Measurements from ENCODE around the gene CPED1. TPM values are rescaled to one million over a fixed set of nuclear protein-coding genes. Genes with fewer than 3 reads are reported as not detected.
"Not testable (repeated sequence)": the region's sequence is repeated elsewhere in the genome, so short reads cannot be mapped to it uniquely, and the experiment has no call there.

Gene CPED1
- total and polyA plus RNA-seq, 5 donors: 3.9 to 31.1 (median 28.0) TPM

DNA sequence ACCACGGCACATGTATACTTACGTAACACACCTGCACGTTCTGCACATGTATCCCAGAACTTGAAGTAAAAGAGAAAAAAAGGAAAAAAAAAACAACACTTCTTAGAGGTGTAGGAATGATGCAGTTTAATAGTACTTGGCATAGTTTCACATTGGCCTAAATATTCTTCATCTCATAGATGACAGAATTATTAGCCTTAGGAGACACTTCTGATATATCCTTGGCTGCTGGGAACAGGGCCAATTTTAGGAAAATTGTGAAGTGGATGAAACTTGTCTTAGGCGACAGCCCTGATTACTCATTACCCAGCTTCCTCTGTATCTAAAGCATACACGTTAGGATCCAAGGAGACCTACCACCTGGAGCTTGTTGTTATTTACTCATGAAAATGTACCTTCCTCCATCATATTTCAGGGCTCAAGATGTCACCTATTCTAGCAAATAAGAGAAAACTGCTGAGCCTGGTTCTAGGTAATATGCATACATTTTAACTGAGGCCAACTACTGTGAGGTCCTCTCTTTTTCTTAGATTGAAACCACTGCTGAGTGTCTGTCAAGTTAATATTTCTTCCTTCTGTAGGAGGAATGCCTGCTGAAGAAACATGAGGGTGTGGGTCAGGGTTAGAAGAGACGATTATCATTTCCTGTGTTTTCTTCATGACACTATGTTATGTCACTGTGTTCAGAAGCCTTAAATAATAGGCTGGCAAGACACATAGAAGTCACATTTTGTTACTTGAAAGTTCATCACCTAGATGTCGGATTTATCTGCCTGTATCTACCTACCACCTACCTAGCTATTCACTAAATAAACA lies 44.3 kb downstream of the CPED1 start:
- Histone ChIP-seq H3K27me3 (ENCODE audit: control insufficient read depth, insufficient read depth) (no peaks in the 10 kb centered on the region), H3K9me3 (ENCODE audit: control insufficient read depth, low read length) (no peaks in the 10 kb centered on the region), H3K4me1 (ENCODE audit: control insufficient read depth, insufficient read depth, low read length) (peaks cover 5% of the 10 kb centered on the region), H3K4me3 (ENCODE audit: low read length) (no peak overlapping the region), H3K27ac (ENCODE audit: low read length) (no peak overlapping the region)
- DNase-seq (no peak), ATAC-seq (no peak)
- intact Hi-C loops (cut with DNase I): no loop called here
- WGBS: 57% methylated on average over 7 of the region's 7 CpGs

DNA sequence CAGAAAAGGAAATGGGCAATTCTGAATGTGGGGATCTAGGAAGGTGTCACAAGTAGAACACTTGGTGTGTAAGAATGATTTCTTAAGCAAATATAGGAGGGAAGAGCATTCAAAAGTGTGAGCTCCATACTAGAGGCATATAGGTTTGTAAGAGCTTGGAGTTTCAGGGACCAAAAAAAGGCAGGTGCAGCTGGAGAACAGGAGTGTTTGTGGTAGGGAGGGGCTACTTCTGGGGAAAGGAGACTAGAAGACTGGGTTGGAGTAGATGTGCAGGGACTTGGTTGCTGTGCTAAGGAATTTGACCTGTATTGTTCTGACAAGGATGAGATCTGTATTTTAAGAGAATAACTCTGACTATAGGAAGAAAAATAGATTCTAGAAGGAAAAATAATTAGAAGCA lies 46.4 kb downstream of the CPED1 start:
- no peak for DNase-seq
- peaks cover 4% of the 10 kb centered on the region for H3K4me1 ChIP-seq (ENCODE audit: control insufficient read depth, insufficient read depth, low read length)
- intact Hi-C loops (cut with DNase I): no loop called here
- H3K27ac ChIP-seq (ENCODE audit: low read length): no peak overlapping the region
- no peaks in the 10 kb centered on the region for H3K27me3 ChIP-seq (ENCODE audit: control insufficient read depth, insufficient read depth)
- no peaks in the 10 kb centered on the region for H3K9me3 ChIP-seq (ENCODE audit: control insufficient read depth, low read length)
- ATAC-seq: no peak
- no peak overlapping the region for H3K4me3 ChIP-seq (ENCODE audit: low read length)

DNA sequence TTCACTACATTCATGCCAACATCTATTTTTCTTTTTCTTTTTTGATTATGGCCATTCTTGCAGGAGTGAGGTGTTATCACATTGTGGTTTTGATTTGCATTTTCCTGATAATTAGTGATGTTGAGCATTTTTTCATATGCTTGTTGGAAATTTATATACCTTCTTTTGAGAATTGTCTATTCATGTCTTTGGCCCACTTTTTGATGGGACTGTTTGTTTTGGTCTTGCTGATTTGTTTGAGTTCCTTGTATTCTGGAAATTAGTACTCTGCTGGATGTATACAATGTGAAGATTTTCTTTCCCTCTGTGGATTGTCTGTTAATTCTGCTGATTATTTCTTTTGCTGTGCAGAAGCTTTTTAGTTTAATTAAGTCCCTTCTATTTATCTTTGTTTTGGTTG lies 48.3 kb downstream of the CPED1 start:
- H3K27ac ChIP-seq (ENCODE audit: low read length); intact Hi-C loops (cut with DNase I); H3K27me3 ChIP-seq (ENCODE audit: control insufficient read depth, insufficient read depth); H3K4me3 ChIP-seq (ENCODE audit: low read length); H3K9me3 ChIP-seq (ENCODE audit: control insufficient read depth, low read length); H3K4me1 ChIP-seq (ENCODE audit: control insufficient read depth, insufficient read depth, low read length); ATAC-seq; DNase-seq: not testable (repeated sequence)

DNA sequence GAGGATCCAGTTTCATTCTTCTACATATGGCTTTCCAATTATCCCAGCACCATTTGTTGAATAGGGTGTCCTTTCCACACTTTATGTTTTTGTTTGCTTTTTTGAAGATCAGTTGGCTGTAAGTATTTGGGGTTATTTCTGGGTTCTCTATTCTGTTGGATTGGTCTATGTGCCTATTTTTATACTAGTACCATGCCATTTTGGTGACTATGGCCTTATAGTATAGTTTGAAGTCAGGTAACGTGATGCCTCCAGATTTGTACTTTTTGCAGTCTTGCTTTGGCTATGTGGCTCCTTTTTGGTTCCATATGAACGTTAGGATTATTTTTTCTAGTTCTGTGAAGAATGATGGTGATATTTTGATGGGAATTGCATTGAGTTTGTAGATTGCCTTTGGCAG lies 48.8 kb downstream of the CPED1 start:
- intact Hi-C loops (cut with DNase I); H3K9me3 ChIP-seq (ENCODE audit: control insufficient read depth, low read length); H3K27me3 ChIP-seq (ENCODE audit: control insufficient read depth, insufficient read depth); H3K4me3 ChIP-seq (ENCODE audit: low read length); DNase-seq; H3K4me1 ChIP-seq (ENCODE audit: control insufficient read depth, insufficient read depth, low read length); ATAC-seq; H3K27ac ChIP-seq (ENCODE audit: low read length): not testable (repeated sequence)
- WGBS: 93% methylated on average over 2 of the region's 2 CpGs

DNA sequence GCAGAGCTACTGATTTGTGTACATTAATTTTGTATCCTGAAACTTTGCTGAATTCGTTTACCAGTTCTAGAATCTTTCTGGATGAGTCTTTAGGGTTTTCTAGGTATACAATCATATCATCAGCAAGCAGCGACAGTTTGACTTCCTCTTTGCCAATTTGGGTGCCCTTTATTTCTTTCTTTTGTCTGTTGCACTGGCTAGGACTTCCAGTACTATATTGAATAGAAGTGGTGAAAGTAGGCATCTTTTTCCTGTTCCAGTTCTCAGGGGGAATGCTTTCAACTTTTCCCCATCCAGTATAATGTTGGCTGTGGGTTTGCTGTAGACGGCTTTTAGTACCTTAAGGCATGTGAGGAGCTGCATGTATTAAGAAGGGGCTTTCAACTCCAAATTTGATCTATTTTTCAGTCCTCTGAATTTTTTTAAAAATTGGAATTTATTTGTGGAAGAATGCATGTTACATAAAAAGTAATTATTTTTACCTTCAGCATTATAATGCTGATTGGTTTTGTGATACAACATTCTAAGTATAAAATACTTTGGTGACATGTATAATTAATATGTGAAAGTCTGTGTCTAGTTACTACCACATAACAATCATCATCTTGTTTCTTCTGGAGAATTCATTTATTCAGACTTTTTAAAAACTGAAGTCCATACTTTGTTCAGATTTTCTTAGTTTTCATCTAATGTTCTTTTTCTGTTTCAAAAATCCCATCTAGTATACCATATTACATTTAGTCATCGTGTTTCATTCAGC lies 49.6 kb downstream of the CPED1 start:
- WGBS: 74% methylated on average over 4 of the region's 4 CpGs
- no peaks in the 10 kb centered on the region for H3K4me1 ChIP-seq (ENCODE audit: control insufficient read depth, insufficient read depth, low read length)
- intact Hi-C loops (cut with DNase I): no loop called here
- no peaks in the 10 kb centered on the region for H3K9me3 ChIP-seq (ENCODE audit: control insufficient read depth, low read length)
- no peak for DNase-seq
- H3K4me3 ChIP-seq (ENCODE audit: low read length): no peak overlapping the region
- H3K27ac ChIP-seq (ENCODE audit: low read length): no peak overlapping the region
- ATAC-seq: no peak
- H3K27me3 ChIP-seq (ENCODE audit: control insufficient read depth, insufficient read depth): no peaks in the 10 kb centered on the region

DNA sequence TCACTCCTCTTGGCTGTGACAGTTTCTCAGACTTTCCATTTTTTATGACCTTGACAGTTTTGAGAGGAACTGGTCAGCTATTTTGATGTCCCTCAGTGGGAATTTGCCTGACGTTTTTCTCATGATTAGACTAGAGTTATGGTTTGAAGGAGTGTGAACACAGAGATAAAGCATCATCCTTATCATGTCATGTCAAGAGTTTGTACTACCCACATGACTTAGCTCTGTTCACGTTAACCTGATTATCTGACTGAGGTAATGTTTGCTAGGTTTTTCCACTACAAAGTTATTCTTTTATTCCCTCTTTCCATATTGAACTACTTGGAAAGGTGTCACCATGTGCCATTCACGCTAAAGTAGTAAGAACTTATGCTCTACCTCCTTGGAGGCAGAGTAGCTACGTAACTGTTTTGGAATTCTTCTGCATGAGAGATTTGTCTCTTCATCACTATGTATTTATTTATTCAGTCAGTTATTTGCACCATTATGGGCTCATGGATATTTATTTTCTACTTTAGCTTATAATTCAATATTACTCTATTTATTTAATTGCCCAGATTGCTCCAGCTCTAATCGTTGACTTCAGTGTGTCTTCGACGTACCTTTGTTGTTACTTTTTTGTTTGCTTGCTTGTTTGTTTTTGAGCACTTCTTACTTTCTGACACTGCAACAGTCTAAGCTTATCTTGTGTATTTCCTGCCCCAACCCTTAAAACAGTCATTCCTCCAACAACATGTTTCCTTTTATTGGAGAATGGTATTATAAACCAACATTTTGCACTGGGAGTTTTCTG lies 50.4 kb downstream of the CPED1 start:
- DNase-seq: no peak
- Histone ChIP-seq H3K4me3 (ENCODE audit: low read length) (no peak overlapping the region), H3K9me3 (ENCODE audit: control insufficient read depth, low read length) (no peaks in the 10 kb centered on the region), H3K4me1 (ENCODE audit: control insufficient read depth, insufficient read depth, low read length) (no peaks in the 10 kb centered on the region), H3K27ac (ENCODE audit: low read length) (no peak overlapping the region), H3K27me3 (ENCODE audit: control insufficient read depth, insufficient read depth) (no peaks in the 10 kb centered on the region)
- intact Hi-C loops (cut with DNase I): no loop called here
- WGBS: 60% methylated on average over 7 of the region's 7 CpGs
- ATAC-seq: no peak

DNA sequence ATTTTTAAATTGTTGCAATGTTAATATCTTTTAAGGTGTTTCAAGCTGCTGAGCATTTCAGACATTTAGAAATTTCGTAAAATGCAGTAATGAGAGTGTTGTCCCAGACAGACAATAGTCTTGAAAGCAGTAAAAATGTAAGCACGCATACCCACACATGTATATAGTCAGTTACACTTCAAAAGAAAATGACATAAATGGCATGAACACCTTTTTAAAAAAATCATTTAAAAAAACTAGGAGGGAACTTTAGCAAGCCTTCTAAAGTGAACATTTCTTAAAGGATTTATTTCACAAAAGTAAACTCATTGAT lies 51.0 kb downstream of the CPED1 start:
- no peaks in the 10 kb centered on the region for H3K4me1 ChIP-seq (ENCODE audit: control insufficient read depth, insufficient read depth, low read length)
- 96% methylated on average over 2 of the region's 2 CpGs for WGBS
- intact Hi-C loops (cut with DNase I): no loop called here
- ATAC-seq: no peak
- no peaks in the 10 kb centered on the region for H3K27me3 ChIP-seq (ENCODE audit: control insufficient read depth, insufficient read depth)
- no peak overlapping the region for H3K4me3 ChIP-seq (ENCODE audit: low read length)
- H3K9me3 ChIP-seq (ENCODE audit: control insufficient read depth, low read length): no peaks in the 10 kb centered on the region
- H3K27ac ChIP-seq (ENCODE audit: low read length): no peak overlapping the region
- no peak for DNase-seq

DNA sequence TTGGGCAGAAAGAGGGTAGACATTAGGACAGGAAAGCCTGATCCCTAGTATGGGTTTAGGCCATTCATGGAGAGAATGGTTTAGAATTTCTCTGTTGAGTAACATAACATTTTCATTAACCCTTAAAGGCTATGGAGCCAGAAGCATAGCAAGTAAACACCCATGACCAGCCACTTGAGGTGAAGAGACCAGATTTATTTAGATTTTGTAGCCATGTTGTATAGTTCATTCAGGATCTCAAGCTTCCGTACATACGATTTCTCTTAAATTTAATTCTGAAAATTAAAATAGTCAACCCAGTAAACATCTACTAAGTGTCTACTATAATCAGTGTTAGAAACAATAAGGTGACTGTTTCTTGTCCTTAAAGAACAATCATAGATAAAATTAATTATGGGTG lies 51.5 kb downstream of the CPED1 start:
- H3K27ac ChIP-seq (ENCODE audit: low read length): no peak overlapping the region
- 95% methylated on average over 2 of the region's 2 CpGs for WGBS
- ATAC-seq (no peak), DNase-seq (no peak)
- H3K4me3 ChIP-seq (ENCODE audit: low read length): no peak overlapping the region
- H3K9me3 ChIP-seq (ENCODE audit: control insufficient read depth, low read length): no peaks in the 10 kb centered on the region
- intact Hi-C loops (cut with DNase I): no loop called here
- peaks cover under 1% of the 10 kb centered on the region for H3K4me1 ChIP-seq (ENCODE audit: control insufficient read depth, insufficient read depth, low read length)
- H3K27me3 ChIP-seq (ENCODE audit: control insufficient read depth, insufficient read depth): no peaks in the 10 kb centered on the region

DNA sequence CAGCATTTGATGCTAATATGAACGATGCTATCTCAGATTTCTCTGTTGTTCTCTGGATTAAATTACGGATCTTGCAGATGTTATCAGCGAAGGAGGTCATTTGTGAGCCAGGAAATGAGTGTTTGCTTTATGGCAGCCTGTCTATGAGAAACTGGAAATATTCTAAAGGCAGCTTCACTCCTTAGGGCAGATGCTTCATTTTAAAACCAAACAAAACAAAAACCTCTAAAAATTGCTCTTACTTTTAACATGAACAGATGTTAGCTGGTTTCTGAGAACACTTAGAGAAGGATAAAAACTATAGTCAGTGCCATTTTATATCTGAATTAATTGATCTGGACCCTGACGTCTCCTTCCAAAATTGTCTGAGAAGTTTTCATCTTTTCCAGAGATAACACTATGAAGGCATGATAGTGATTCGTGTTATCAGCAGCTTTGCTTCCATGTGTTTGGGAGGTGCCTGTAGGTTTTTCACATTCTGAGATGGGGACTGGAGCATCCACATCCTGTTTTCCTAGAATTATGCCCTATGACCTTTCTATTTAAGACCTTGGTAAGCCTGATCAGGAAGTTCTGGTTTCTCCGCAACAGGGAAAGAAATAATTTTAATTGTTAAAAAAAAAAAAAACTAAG lies 53.1 kb downstream of the CPED1 start:
- Histone ChIP-seq H3K27me3 (ENCODE audit: control insufficient read depth, insufficient read depth) (no peaks in the 10 kb centered on the region), H3K9me3 (ENCODE audit: control insufficient read depth, low read length) (no peaks in the 10 kb centered on the region), H3K4me1 (ENCODE audit: control insufficient read depth, insufficient read depth, low read length) (peaks cover 3% of the 10 kb centered on the region), H3K27ac (ENCODE audit: low read length) (no peak overlapping the region), H3K4me3 (ENCODE audit: low read length) (no peak overlapping the region)
- ATAC-seq: peak; percentile 26 to 49
- 21% methylated on average over 6 of the region's 6 CpGs for WGBS
- no peak for DNase-seq
- intact Hi-C loops (cut with DNase I): no loop called here

DNA sequence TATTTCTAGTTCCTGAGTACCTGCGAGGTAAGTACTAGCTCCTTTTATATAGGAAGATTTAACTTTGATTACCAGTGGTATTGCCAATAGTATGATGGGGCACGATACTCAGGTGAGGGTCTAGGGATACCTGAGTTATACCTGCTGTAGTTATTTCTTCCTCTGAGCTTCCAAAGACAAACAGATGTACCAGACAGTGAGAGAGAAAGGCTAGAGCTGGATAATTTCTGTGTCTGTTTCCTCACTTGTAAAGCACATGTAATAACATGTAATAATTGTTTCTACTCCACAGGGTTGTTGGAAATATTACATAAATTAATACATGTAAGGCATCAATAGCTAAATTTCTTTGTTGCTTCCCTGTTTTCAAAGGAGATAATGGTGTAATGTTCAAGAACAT lies 53.7 kb downstream of the CPED1 start:
- Histone ChIP-seq H3K9me3 (ENCODE audit: control insufficient read depth, low read length) (no peaks in the 10 kb centered on the region), H3K27ac (ENCODE audit: low read length) (no peak overlapping the region), H3K4me1 (ENCODE audit: control insufficient read depth, insufficient read depth, low read length) (peaks cover 3% of the 10 kb centered on the region), H3K4me3 (ENCODE audit: low read length) (no peak overlapping the region), H3K27me3 (ENCODE audit: control insufficient read depth, insufficient read depth) (no peaks in the 10 kb centered on the region)
- intact Hi-C loops (cut with DNase I): no loop called here
- DNase-seq: no peak
- ATAC-seq: no peak
- WGBS: 80% methylated on average over 2 of the region's 2 CpGs

DNA sequence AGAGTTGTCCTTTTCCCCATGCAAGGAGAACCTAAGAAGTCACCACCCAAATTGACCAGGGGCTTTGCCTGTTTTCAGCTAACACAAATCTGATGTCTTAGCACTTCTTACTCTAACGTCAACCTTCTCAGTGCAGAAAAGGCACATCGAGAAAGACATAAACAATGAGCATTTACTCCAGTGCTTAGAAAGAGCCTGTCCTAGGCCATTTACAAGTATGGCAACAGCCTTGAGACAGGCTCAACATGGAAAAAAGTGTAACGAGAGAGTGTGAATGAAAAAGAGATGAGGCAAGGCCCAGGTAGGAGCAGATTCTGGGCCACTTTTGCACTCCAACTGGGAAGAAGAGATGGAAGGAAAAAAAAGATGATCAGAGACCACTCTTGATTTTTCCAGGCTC lies 54.4 kb downstream of the CPED1 start:
- peaks cover 3% of the 10 kb centered on the region for H3K4me1 ChIP-seq (ENCODE audit: control insufficient read depth, insufficient read depth, low read length)
- WGBS: 98% methylated on average over 3 of the region's 3 CpGs
- intact Hi-C loops (cut with DNase I): no loop called here
- DNase-seq: no peak
- no peaks in the 10 kb centered on the region for H3K9me3 ChIP-seq (ENCODE audit: control insufficient read depth, low read length)
- H3K27me3 ChIP-seq (ENCODE audit: control insufficient read depth, insufficient read depth): no peaks in the 10 kb centered on the region
- no peak overlapping the region for H3K27ac ChIP-seq (ENCODE audit: low read length)
- no peak overlapping the region for H3K4me3 ChIP-seq (ENCODE audit: low read length)
- no peak for ATAC-seq
